ENCODE data around the gene RSRC1.
"Not testable (repeated sequence)": the region's sequence is repeated elsewhere in the genome, so short reads cannot be mapped to it uniquely, and the experiment has no call there.

Gene RSRC1

GRCh38 chr3:158329696-158330441 lies 220.0 kb downstream of the RSRC1 start:
- not testable (repeated sequence) for H2AK5ac ChIP-seq (ENCODE audit: low read length); H4K12ac ChIP-seq (ENCODE audit: low read depth, low read length); H2BK5ac ChIP-seq (ENCODE audit: low read depth, low read length, poor library complexity); H2AFZ ChIP-seq (ENCODE audit: insufficient read depth, low read length, poor library complexity); H4K91ac ChIP-seq (ENCODE audit: low read depth, low read length); H3K36me3 ChIP-seq (ENCODE audit: control insufficient read depth in 1 of 2, insufficient read depth in 2 of 2, low read length in 2 of 2); H3K4ac ChIP-seq (ENCODE audit: low read depth, low read length); H3K4me3 ChIP-seq (ENCODE audit: low read depth, low read length); DNase-seq; H3K23ac ChIP-seq (ENCODE audit: low read length); H2BK12ac ChIP-seq (ENCODE audit: low read length); H3K79me1 ChIP-seq (ENCODE audit: low read length); H3K4me1 ChIP-seq (ENCODE audit: control insufficient read depth in 1 of 2, insufficient read depth in 2 of 2, low read length in 2 of 2); H2BK120ac ChIP-seq (ENCODE audit: insufficient read depth, low read length, poor library complexity); H4K8ac ChIP-seq (ENCODE audit: low read depth, low read length); H3K4me2 ChIP-seq (ENCODE audit: low read length); H3K9me3 ChIP-seq (ENCODE audit: insufficient read depth, low read depth, low read length); H3K27me3 ChIP-seq (ENCODE audit: insufficient read depth, low read length); H3K14ac ChIP-seq (ENCODE audit: low read length); H3K27ac ChIP-seq (ENCODE audit: low read depth, low read length); H3K79me2 ChIP-seq (ENCODE audit: control insufficient read depth, insufficient read depth, low read length, poor library complexity); H3K9ac ChIP-seq (ENCODE audit: low read length); H3K18ac ChIP-seq (ENCODE audit: low read length)
- WGBS (ENCODE audit: extremely low coverage, insufficient coverage, insufficient read length) = no CpG with 5 or more reads among the region's 21 CpGs

DNA sequence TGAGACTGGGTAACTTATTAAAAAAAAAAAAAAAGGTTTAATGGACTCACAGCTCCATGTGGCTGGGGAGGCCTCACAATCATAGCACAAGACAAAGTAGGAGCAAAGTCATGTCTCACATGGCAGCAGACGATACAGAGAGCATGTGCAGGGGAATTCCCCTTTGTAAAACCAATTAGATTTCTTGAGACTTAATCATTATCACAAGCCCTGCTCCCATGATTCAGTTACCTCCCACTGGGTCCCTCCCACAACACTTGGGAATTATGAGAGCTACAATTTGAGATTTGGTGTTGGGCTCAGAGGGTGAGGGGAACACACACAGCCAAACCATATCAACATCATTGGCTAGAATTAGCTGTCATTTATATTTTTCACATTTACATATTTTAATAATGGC lies 221.0 kb downstream of the RSRC1 start:
- no peaks in the 10 kb centered on the region for H3K36me3 ChIP-seq (ENCODE audit: control insufficient read depth in 1 of 2, insufficient read depth in 2 of 2, low read length in 2 of 2)
- H4K12ac ChIP-seq (ENCODE audit: low read depth, low read length) = no peak overlapping the region
- no peak overlapping the region for H3K27ac ChIP-seq (ENCODE audit: low read depth, low read length)
- no peak overlapping the region for H3K4me3 ChIP-seq (ENCODE audit: low read depth, low read length)
- no peak overlapping the region for H3K4me2 ChIP-seq (ENCODE audit: low read length)
- no peak overlapping the region for H4K91ac ChIP-seq (ENCODE audit: low read depth, low read length)
- no peak overlapping the region for H2BK5ac ChIP-seq (ENCODE audit: low read depth, low read length, poor library complexity)
- H3K4me1 ChIP-seq (ENCODE audit: control insufficient read depth in 1 of 2, insufficient read depth in 2 of 2, low read length in 2 of 2) = no peaks in the 10 kb centered on the region
- no peaks in the 10 kb centered on the region for H3K79me1 ChIP-seq (ENCODE audit: low read length)
- H2BK120ac ChIP-seq (ENCODE audit: insufficient read depth, low read length, poor library complexity) = no peak overlapping the region
- H2AFZ ChIP-seq (ENCODE audit: insufficient read depth, low read length, poor library complexity) = no peak overlapping the region
- no peak for DNase-seq
- H2AK5ac ChIP-seq (ENCODE audit: low read length) = no peak overlapping the region
- no peak overlapping the region for H3K14ac ChIP-seq (ENCODE audit: low read length)
- H3K9ac ChIP-seq (ENCODE audit: low read length) = no peak overlapping the region
- H3K27me3 ChIP-seq (ENCODE audit: insufficient read depth, low read length) = no peaks in the 10 kb centered on the region
- no peaks in the 10 kb centered on the region for H3K79me2 ChIP-seq (ENCODE audit: control insufficient read depth, insufficient read depth, low read length, poor library complexity)
- no peak overlapping the region for H3K18ac ChIP-seq (ENCODE audit: low read length)
- no CpG with 5 or more reads among the region's 1 CpG for WGBS (ENCODE audit: extremely low coverage, insufficient coverage, insufficient read length)
- no peak overlapping the region for H3K4ac ChIP-seq (ENCODE audit: low read depth, low read length)
- H3K9me3 ChIP-seq (ENCODE audit: insufficient read depth, low read depth, low read length) = no peaks in the 10 kb centered on the region
- no peak overlapping the region for H4K8ac ChIP-seq (ENCODE audit: low read depth, low read length)
- no peak overlapping the region for H3K23ac ChIP-seq (ENCODE audit: low read length)
- no peak overlapping the region for H2BK12ac ChIP-seq (ENCODE audit: low read length)

DNA sequence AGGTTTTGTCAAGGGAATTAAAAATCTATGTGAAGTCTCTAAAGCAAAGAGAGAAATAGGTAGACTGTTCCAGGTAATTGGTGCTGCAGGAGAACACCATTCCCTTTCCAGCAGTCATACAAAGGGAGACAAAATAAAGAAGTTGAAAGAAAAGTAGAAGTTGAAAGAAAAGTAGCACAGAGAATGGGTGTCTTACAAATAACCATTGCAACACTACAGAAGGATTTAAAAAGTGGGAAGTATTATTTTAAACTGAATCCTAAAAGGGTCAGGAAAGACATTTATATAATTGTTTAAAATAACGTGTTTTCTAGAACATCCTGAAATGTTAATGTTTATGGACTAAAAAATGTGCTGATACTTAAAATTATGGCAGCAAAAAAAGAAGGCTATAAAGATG lies 223.8 kb downstream of the RSRC1 start:
- Histone ChIP-seq H4K91ac (ENCODE audit: low read depth, low read length) (no peak overlapping the region), H3K4ac (ENCODE audit: low read depth, low read length) (no peak overlapping the region), H3K18ac (ENCODE audit: low read length) (no peak overlapping the region), H3K4me2 (ENCODE audit: low read length) (no peak overlapping the region), H2BK5ac (ENCODE audit: low read depth, low read length, poor library complexity) (no peak overlapping the region), H3K4me1 (ENCODE audit: control insufficient read depth in 1 of 2, insufficient read depth in 2 of 2, low read length in 2 of 2) (no peaks in the 10 kb centered on the region), H2AK5ac (ENCODE audit: low read length) (no peak overlapping the region), H2BK120ac (ENCODE audit: insufficient read depth, low read length, poor library complexity) (no peak overlapping the region), H3K27ac (ENCODE audit: low read depth, low read length) (no peak overlapping the region), H3K14ac (ENCODE audit: low read length) (no peak overlapping the region), H2BK12ac (ENCODE audit: low read length) (no peak overlapping the region), H2AFZ (ENCODE audit: insufficient read depth, low read length, poor library complexity) (no peak overlapping the region), H3K27me3 (ENCODE audit: insufficient read depth, low read length) (no peaks in the 10 kb centered on the region), H3K9ac (ENCODE audit: low read length) (no peak overlapping the region), H3K9me3 (ENCODE audit: insufficient read depth, low read depth, low read length) (no peaks in the 10 kb centered on the region), H3K79me2 (ENCODE audit: control insufficient read depth, insufficient read depth, low read length, poor library complexity) (no peaks in the 10 kb centered on the region), H4K12ac (ENCODE audit: low read depth, low read length) (no peak overlapping the region), H3K23ac (ENCODE audit: low read length) (no peak overlapping the region), H4K8ac (ENCODE audit: low read depth, low read length) (no peak overlapping the region), H3K36me3 (ENCODE audit: control insufficient read depth in 1 of 2, insufficient read depth in 2 of 2, low read length in 2 of 2) (no peaks in the 10 kb centered on the region), H3K4me3 (ENCODE audit: low read depth, low read length) (no peak overlapping the region), H3K79me1 (ENCODE audit: low read length) (no peaks in the 10 kb centered on the region)
- DNase-seq = no peak
- no CpG with 5 or more reads among the region's 1 CpG for WGBS (ENCODE audit: extremely low coverage, insufficient coverage, insufficient read length)

DNA sequence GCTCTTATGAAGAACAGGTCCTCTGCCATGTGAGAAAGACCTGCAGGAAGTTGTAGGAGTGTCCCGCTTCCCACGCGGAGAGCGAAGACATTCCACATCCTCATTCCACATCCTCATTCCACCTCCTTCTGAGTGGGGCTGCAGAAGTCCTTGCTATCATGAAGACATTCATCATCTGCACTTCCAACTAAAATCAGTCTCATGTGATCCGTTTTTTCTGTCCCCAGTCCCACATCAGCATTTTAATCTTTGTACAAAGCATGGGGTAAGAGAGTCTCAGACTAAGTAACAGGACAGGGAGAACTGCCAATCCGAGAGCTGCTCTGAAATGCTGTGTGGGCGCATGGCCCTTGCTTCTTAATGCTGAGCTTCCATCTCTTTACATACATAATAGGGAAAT lies 227.2 kb downstream of the RSRC1 start:
- Histone ChIP-seq H3K4me3 (ENCODE audit: low read depth, low read length) (no peak overlapping the region), H3K14ac (ENCODE audit: low read length) (no peak overlapping the region), H3K18ac (ENCODE audit: low read length) (no peak overlapping the region), H2AFZ (ENCODE audit: insufficient read depth, low read length, poor library complexity) (no peak overlapping the region), H2BK12ac (ENCODE audit: low read length) (no peak overlapping the region), H2BK5ac (ENCODE audit: low read depth, low read length, poor library complexity) (no peak overlapping the region), H3K4ac (ENCODE audit: low read depth, low read length) (no peak overlapping the region), H3K79me2 (ENCODE audit: control insufficient read depth, insufficient read depth, low read length, poor library complexity) (no peaks in the 10 kb centered on the region), H3K79me1 (ENCODE audit: low read length) (no peaks in the 10 kb centered on the region), H4K12ac (ENCODE audit: low read depth, low read length) (no peak overlapping the region), H4K8ac (ENCODE audit: low read depth, low read length) (no peak overlapping the region), H3K9me3 (ENCODE audit: insufficient read depth, low read depth, low read length) (no peaks in the 10 kb centered on the region), H2BK120ac (ENCODE audit: insufficient read depth, low read length, poor library complexity) (no peak overlapping the region), H2AK5ac (ENCODE audit: low read length) (no peak overlapping the region), H3K4me1 (ENCODE audit: control insufficient read depth in 1 of 2, insufficient read depth in 2 of 2, low read length in 2 of 2) (no peaks in the 10 kb centered on the region), H3K27me3 (ENCODE audit: insufficient read depth, low read length) (no peaks in the 10 kb centered on the region), H4K91ac (ENCODE audit: low read depth, low read length) (no peak overlapping the region), H3K23ac (ENCODE audit: low read length) (no peak overlapping the region), H3K9ac (ENCODE audit: low read length) (no peak overlapping the region), H3K27ac (ENCODE audit: low read depth, low read length) (no peak overlapping the region), H3K4me2 (ENCODE audit: low read length) (no peak overlapping the region), H3K36me3 (ENCODE audit: control insufficient read depth in 1 of 2, insufficient read depth in 2 of 2, low read length in 2 of 2) (no peaks in the 10 kb centered on the region)
- no peak for DNase-seq
- no CpG with 5 or more reads among the region's 7 CpGs for WGBS (ENCODE audit: extremely low coverage, insufficient coverage, insufficient read length)

Measured in trophoblast cell (in vitro differentiated cells and primary cell).